ENCODE measurements around the gene PEAK1.

GRCh38 chr15:77228828-77229227 lies 191.1 kb downstream of the PEAK1 start:
- TF ChIP-seq CTCF (conservative IDR thresholded peaks at IDR 0.05) (no peak), ZFX (IDR thresholded peaks at IDR 0.05) (no peak)
